Stimulated activated CD4-positive, alpha-beta T cell treated with anti-CD3 and anti-CD28 coated beads, TNF-alpha, amount 100 ng/mL, for 48 hours (primary cell): ENCODE data around the gene SGSM1.

Source experiments
- DNase-seq, 3 donors: peaks; one replicate each; pipeline ENCODE4 v3.0.0-alpha.2; 2020; ENCODE audit warnings: low read depth in 3 of 3

Gene SGSM1

GRCh38 chr22:24948356-24949202 is 142.6 kb downstream of the SGSM1 start:
- DNase-seq, result no peak

GRCh38 chr22:24950272-24950902 is 144.4 kb downstream of the SGSM1 start:
- DNase-seq, result no peak

- DNase-seq, result peak; percentile 68 to 82 (median 76)
These were observed 146.2 kb downstream of the SGSM1 start, which contains the start of gene KIAA1671 for GRCh38 chr22:24951942-24952836. KIAA1671 (plus strand) TSS chr22:24952716; CDS start chr22:25028000, 75,284 bp downstream.

GRCh38 chr22:24952837-24953383 is 146.9 kb downstream of the SGSM1 start:
- no peak for DNase-seq

- DNase-seq, result no peak
These were observed 147.5 kb downstream of the SGSM1 start for GRCh38 chr22:24953384-24954113.

- no peak for DNase-seq
These were observed 148.1 kb downstream of the SGSM1 start for GRCh38 chr22:24954114-24954463.

GRCh38 chr22:24954856-24955255 is 148.8 kb downstream of the SGSM1 start:
- no peak for DNase-seq

- DNase-seq, result no peak
These were observed 151.0 kb downstream of the SGSM1 start for GRCh38 chr22:24957043-24957442.

- DNase-seq, result no peak
These were observed 155.3 kb downstream of the SGSM1 start for GRCh38 chr22:24961217-24961844.

- no peak for DNase-seq
These were observed 156.1 kb downstream of the SGSM1 start for GRCh38 chr22:24962094-24962493.

GRCh38 chr22:24962835-24963234 is 156.8 kb downstream of the SGSM1 start:
- DNase-seq, result no peak

GRCh38 chr22:24964441-24964840 is 158.4 kb downstream of the SGSM1 start:
- DNase-seq, result no peak

- DNase-seq, result no peak
These were observed 160.0 kb downstream of the SGSM1 start for GRCh38 chr22:24965822-24966626.

- DNase-seq, result no peak
These were observed 162.1 kb downstream of the SGSM1 start for GRCh38 chr22:24968066-24968561.

GRCh38 chr22:24969560-24970301 is 163.7 kb downstream of the SGSM1 start:
- no peak for DNase-seq

- no peak for DNase-seq
These were observed 166.4 kb downstream of the SGSM1 start for GRCh38 chr22:24972369-24972768.

- DNase-seq, result no peak
These were observed 167.9 kb downstream of the SGSM1 start for GRCh38 chr22:24973872-24974271.

GRCh38 chr22:24975125-24975640 is 169.2 kb downstream of the SGSM1 start:
- DNase-seq, result no peak
